Spleen (tissue), 11 donors: ENCODE data around the gene MYH15. TPM values are rescaled to one million over a fixed set of nuclear protein-coding genes. Genes with fewer than 3 reads are reported as not detected.

Experiments
- DNase-seq: peaks from one replicate; pipeline ENCODE4 v3.0.0-alpha.2; 2020
- H3K27ac ChIP-seq, 8 donors: fragments of 200-600 bp; sonication (generic) in 7 of 8; 1 replicate in 4 of 8; 2 replicates in 4 of 8; pipeline versions ENCODE4 v1.5.0 to v1.8.0; 2016 to 2021; ENCODE audit warnings: inconsistent platforms in 4 of 8, mild to moderate bottlenecking in 4 of 8, moderate library complexity in 1 of 8
- H3K27me3 ChIP-seq, 7 donors: fragments of 200-600 bp; sonication (generic) in 6 of 7; replicated peaks in 1 of 7; 1 replicate in 4 of 7; 2 replicates in 3 of 7; pipeline versions ENCODE4 v1.5.0 to v1.8.0; 2016 to 2021; ENCODE audit warnings: inconsistent platforms in 3 of 7, mild to moderate bottlenecking in 1 of 7
- H3K36me3 ChIP-seq, 6 donors: fragments of 200-600 bp; sonication (generic) in 5 of 6; 1 replicate in 4 of 6; 2 replicates in 2 of 6; pipeline versions ENCODE4 v1.5.0 to v1.8.0; 2016 to 2021; ENCODE audit warnings: inconsistent platforms in 2 of 6
- H3K4me1 ChIP-seq, 6 donors: fragments of 200-600 bp; sonication (generic) in 5 of 6; 1 replicate in 3 of 6; 2 replicates in 3 of 6; pipeline versions ENCODE4 v1.5.0 to v1.8.0; 2016 to 2021; ENCODE audit warnings: inconsistent platforms in 3 of 6
- H3K4me3 ChIP-seq, 8 donors: fragments of 200-600 bp; sonication (generic) in 7 of 8; 1 replicate in 4 of 8; 2 replicates in 4 of 8; pipeline versions ENCODE4 v1.5.0 to v1.8.0; 2016 to 2021; ENCODE audit warnings: inconsistent platforms in 4 of 8, mild to moderate bottlenecking in 4 of 8, moderate library complexity in 2 of 8
- H3K9me3 ChIP-seq, 8 donors: fragments of 200-600 bp; sonication (generic) in 7 of 8; 1 replicate in 4 of 8; 2 replicates in 4 of 8; pipeline versions ENCODE4 v1.5.0 to v1.8.0; 2016 to 2021; ENCODE audit warnings: inconsistent platforms in 4 of 8
- CTCF ChIP-seq, 11 experiments: fragments of 200-600 bp in 7 of 11; fragments of 450-650 bp in 4 of 11; sonication (generic) in 4 of 11; IDR thresholded peaks in 8 of 11; conservative IDR thresholded peaks in 3 of 11; 1 replicate in 7 of 11; 2 replicates in 4 of 11; pipeline versions ENCODE4 v1.4.0 to v1.8.0; 2016 to 2021; ENCODE audit warnings: antibody characterized with exemption in 11 of 11, inconsistent platforms in 4 of 11, mild to moderate bottlenecking in 1 of 11
- POLR2A ChIP-seq, 3 donors: fragments of 450-650 bp; IDR thresholded peaks; one replicate each; pipeline ENCODE4 v1.5.1; 2017; ENCODE audit warnings: antibody characterized with exemption in 3 of 3, mild to moderate bottlenecking in 1 of 3
- POLR2AphosphoS5 ChIP-seq, 3 donors: sonication (generic); formaldehyde crosslinking; IDR thresholded peaks; one replicate each; pipeline ENCODE4 v1.5.1; 2017; ENCODE audit warnings: antibody characterized with exemption in 3 of 3
- WGBS, 5 donors: extraction: QIAGEN DNeasy Blood & Tissue Kit in 3 of 5; methylation state at CpG; one replicate each; pipeline versions ENCODE4 v1.1.5 to v1.1.7; 2013 to 2018; 5-methylcytosine and 5-hydroxymethylcytosine counted together
- intact Hi-C: fragments of 100-400 bp; cut with DNase I; formaldehyde crosslinking; loops from one replicate; pipeline ENCODE4 v1.15.0; 2023; ENCODE audit warnings: low total_unique reads
- polyA plus RNA-seq, 3 donors: library from polyadenylated mRNA; stranded (reverse); fragments of 200-250 nt; gene quantifications; one replicate each; pipeline ENCODE4 v1.2.1, GENCODE V29; 2013
- total RNA-seq, 7 donors: library from RNA; depleted of rRNA in 3 of 7; stranded (reverse); fragments of >200 nt in 3 of 7; fragmentation: NEBNext Ultra II Directional in 4 of 7; extraction: Animal tissue kit (Norgen Biotek cat#: 25700) in 4 of 7; gene quantifications; one replicate each; pipeline versions ENCODE4 v1.1.0 to v1.2.1, GENCODE V29; 2016 to 2021
- donor health status: healthy with polysubstance abuse.
- donor health status: DM: no; HTN: no; CAD: no; lungs with moderate emphysema.
- donor health status: DM: no; HTN: no; CAD: no.
- donor health status: Bipolar disorder and iron deficiency.
- donor health status: healthy.
- donor health status: DM: no; HTN: no; CAD: no.
- donor health status: DM: yes; HTN: yes; CAD: no.

Gene MYH15
- total and polyA plus RNA-seq, 10 donors = 0.02 to 3.0 (median 0.18) TPM

- no peaks in the 10 kb centered on the region for H3K27me3 ChIP-seq
- intact Hi-C loops = no loop called here
- H3K9me3 ChIP-seq = no peaks in the 10 kb centered on the region
- H3K27ac ChIP-seq = no peak overlapping the region
- no peak overlapping the region for H3K4me3 ChIP-seq
- TF ChIP-seq POLR2AphosphoS5 (IDR thresholded peaks at IDR 0.05) = no peak
- no peak for TF ChIP-seq CTCF (IDR thresholded peaks at IDR 0.05 in 8 of 11, conservative IDR thresholded peaks at IDR 0.05 in 3 of 11)
- TF ChIP-seq POLR2A (IDR thresholded peaks at IDR 0.05) = no peak
- no peak for DNase-seq
- no peaks in the 10 kb centered on the region for H3K36me3 ChIP-seq
- peaks cover 0 to 9% (median 5%) of the 10 kb centered on the region in 6 donors for H3K4me1 ChIP-seq
These were observed 36.7 kb downstream of the MYH15 start for GRCh38 chr3:108473711-108474110.

- H3K27ac ChIP-seq = no peak overlapping the region
- H3K4me1 ChIP-seq = peaks cover 0 to under 1% (median 0%) of the 10 kb centered on the region in 6 donors
- no peak for TF ChIP-seq POLR2AphosphoS5 (IDR thresholded peaks at IDR 0.05)
- TF ChIP-seq CTCF (IDR thresholded peaks at IDR 0.05 in 8 of 11, conservative IDR thresholded peaks at IDR 0.05 in 3 of 11) = no peak
- TF ChIP-seq POLR2A (IDR thresholded peaks at IDR 0.05) = no peak
- H3K36me3 ChIP-seq = no peaks in the 10 kb centered on the region
- H3K27me3 ChIP-seq = no peaks in the 10 kb centered on the region
- H3K9me3 ChIP-seq = no peaks in the 10 kb centered on the region
- 81 to 89% (median 82%) methylated on average over 5 of the region's 5 CpGs for WGBS, 5 donors
- intact Hi-C loops = no loop called here
- no peak overlapping the region for H3K4me3 ChIP-seq
- no peak for DNase-seq
These were observed 38.3 kb downstream of the MYH15 start for GRCh38 chr3:108472001-108472591.

GRCh38 chr3:108471426-108471825 lies 39.0 kb downstream of the MYH15 start:
- TF ChIP-seq POLR2AphosphoS5 (IDR thresholded peaks at IDR 0.05) = no peak
- TF ChIP-seq POLR2A (IDR thresholded peaks at IDR 0.05) = no peak
- no peak for TF ChIP-seq CTCF (IDR thresholded peaks at IDR 0.05 in 8 of 11, conservative IDR thresholded peaks at IDR 0.05 in 3 of 11)
- Histone ChIP-seq H3K27me3 (no peaks in the 10 kb centered on the region), H3K4me3 (no peak overlapping the region), H3K27ac (no peak overlapping the region), H3K4me1 (no peaks in the 10 kb centered on the region), H3K36me3 (no peaks in the 10 kb centered on the region), H3K9me3 (no peaks in the 10 kb centered on the region)
- DNase-seq = no peak
- intact Hi-C loops = no loop called here

- TF ChIP-seq POLR2A (IDR thresholded peaks at IDR 0.05) (no peak), CTCF (IDR thresholded peaks at IDR 0.05 in 8 of 11, conservative IDR thresholded peaks at IDR 0.05 in 3 of 11) (no peak)
- Histone ChIP-seq H3K27me3 (no peaks in the 10 kb centered on the region), H3K36me3 (no peaks in the 10 kb centered on the region), H3K4me1 (no peaks in the 10 kb centered on the region), H3K9me3 (no peaks in the 10 kb centered on the region), H3K4me3 (no peak overlapping the region), H3K27ac (no peak overlapping the region)
- no peak for DNase-seq
- 89 to 96% (median 90%) methylated on average over 5 of the region's 5 CpGs for WGBS, 5 donors
- intact Hi-C loops = no loop called here
These were observed 41.3 kb downstream of the MYH15 start for GRCh38 chr3:108469126-108469525.
